Measurements from ENCODE around the gene TNIP1.

The TNIP1 gene

GRCh38 chr5:151063142-151063989 lies 17.5 kb downstream of the TNIP1 start:
- DNase-seq, result no peak

- DNase-seq, result no peak
Observed at GRCh38 chr5:151062405-151063141, 18.3 kb downstream of the TNIP1 start.

- DNase-seq, result no peak
Observed at GRCh38 chr5:151060742-151061141, 20.1 kb downstream of the TNIP1 start.

GRCh38 chr5:151058891-151059489 lies 21.8 kb downstream of the TNIP1 start:
- DNase-seq, result no peak

- DNase-seq, result no peak
Observed at GRCh38 chr5:151058301-151058700, 22.5 kb downstream of the TNIP1 start.

GRCh38 chr5:151056379-151057325 lies 24.2 kb downstream of the TNIP1 start:
- no peak for DNase-seq

GRCh38 chr5:151055336-151055735 lies 25.5 kb downstream of the TNIP1 start:
- DNase-seq, result no peak

- no peak for DNase-seq
Observed at GRCh38 chr5:151054709-151055108, 26.1 kb downstream of the TNIP1 start.

- no peak for DNase-seq
Observed at GRCh38 chr5:151053796-151054462, 26.9 kb downstream of the TNIP1 start.

GRCh38 chr5:151052836-151053235 lies 28.0 kb downstream of the TNIP1 start:
- DNase-seq, result no peak

- DNase-seq, result no peak
Observed at GRCh38 chr5:151051931-151052608, 28.8 kb downstream of the TNIP1 start.

- DNase-seq, result no peak
Observed at GRCh38 chr5:151051066-151051930, 29.5 kb downstream of the TNIP1 start.

- DNase-seq, result no peak
Observed at GRCh38 chr5:151048526-151048925, 32.3 kb downstream of the TNIP1 start.

GRCh38 chr5:151047814-151048425 lies 32.9 kb downstream of the TNIP1 start:
- no peak for DNase-seq

- DNase-seq, result no peak
Observed at GRCh38 chr5:151042453-151043093, 38.3 kb downstream of the TNIP1 start.

GRCh38 chr5:151041577-151042268 lies 39.1 kb downstream of the TNIP1 start:
- no peak for DNase-seq

GRCh38 chr5:151040211-151040747 lies 40.6 kb downstream of the TNIP1 start:
- DNase-seq, result no peak

GRCh38 chr5:151039665-151040064 lies 41.2 kb downstream of the TNIP1 start:
- DNase-seq, result no peak
